Measurements from ENCODE around the gene HHIPL1.
A peak's percentile ranks its signal among the peaks of the same experiment; 100 is the strongest.

HHIPL1 gene

DNA sequence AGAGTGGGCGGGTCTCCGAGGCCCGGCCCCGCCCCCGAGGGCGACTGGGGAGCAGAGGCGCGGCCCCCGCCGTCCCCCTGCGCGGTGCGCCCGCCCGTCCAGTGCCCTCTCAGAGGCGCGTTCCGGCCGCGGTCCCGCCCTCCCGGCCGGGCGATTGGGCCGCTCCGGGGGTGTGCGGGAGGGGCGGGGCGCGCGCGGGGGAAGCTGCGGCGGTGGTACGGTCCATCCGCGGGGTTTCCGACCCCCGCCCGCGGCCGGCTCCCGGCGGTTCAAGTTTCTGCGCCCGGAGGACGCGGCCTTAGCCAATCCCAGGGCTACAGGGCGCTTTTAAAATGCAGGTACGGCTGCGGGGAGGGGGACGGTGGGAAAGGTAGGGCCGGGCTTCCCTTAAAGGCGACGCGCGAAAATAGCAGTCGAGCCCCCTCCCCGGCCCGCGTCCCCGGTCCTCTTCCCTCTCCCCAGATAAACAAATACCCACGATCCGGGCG is 40.6 kb upstream of the HHIPL1 start:
- Histone ChIP-seq H3K4me1 (ENCODE audit: low read length) (peaks cover 10% of the 10 kb centered on the region), H4K20me1 (ENCODE audit: insufficient read depth, low read length) (no peaks in the 10 kb centered on the region), H3K27me3 (ENCODE audit: low read depth, low read length) (no peaks in the 10 kb centered on the region), H3K9ac (ENCODE audit: low read length) (peak overlapping the region; percentile 97), H3K27ac (ENCODE audit: low read length) (peak overlapping the region; percentile 71), H2AFZ (ENCODE audit: low read depth, low read length) (0 out of 2 replicates have a peak overlapping the region, but pooled peaks have one; percentile 65), H3K79me2 (ENCODE audit: low read length) (no peaks in the 10 kb centered on the region), H3K9me3 (ENCODE audit: insufficient read depth, low read length) (no peaks in the 10 kb centered on the region), H3K4me3 (ENCODE audit: low read length) (peak overlapping the region; percentile 95), H3K36me3 (replicated peaks; ENCODE audit: low read depth, low read length) (no peaks in the 10 kb centered on the region), H3K4me2 (ENCODE audit: low read length) (peak overlapping the region; percentile 90)
- TF ChIP-seq EZH2phosphoT487 (IDR thresholded peaks at IDR 0.05; ENCODE audit: low read depth): no peak
- TF ChIP-seq, protein P1, sequence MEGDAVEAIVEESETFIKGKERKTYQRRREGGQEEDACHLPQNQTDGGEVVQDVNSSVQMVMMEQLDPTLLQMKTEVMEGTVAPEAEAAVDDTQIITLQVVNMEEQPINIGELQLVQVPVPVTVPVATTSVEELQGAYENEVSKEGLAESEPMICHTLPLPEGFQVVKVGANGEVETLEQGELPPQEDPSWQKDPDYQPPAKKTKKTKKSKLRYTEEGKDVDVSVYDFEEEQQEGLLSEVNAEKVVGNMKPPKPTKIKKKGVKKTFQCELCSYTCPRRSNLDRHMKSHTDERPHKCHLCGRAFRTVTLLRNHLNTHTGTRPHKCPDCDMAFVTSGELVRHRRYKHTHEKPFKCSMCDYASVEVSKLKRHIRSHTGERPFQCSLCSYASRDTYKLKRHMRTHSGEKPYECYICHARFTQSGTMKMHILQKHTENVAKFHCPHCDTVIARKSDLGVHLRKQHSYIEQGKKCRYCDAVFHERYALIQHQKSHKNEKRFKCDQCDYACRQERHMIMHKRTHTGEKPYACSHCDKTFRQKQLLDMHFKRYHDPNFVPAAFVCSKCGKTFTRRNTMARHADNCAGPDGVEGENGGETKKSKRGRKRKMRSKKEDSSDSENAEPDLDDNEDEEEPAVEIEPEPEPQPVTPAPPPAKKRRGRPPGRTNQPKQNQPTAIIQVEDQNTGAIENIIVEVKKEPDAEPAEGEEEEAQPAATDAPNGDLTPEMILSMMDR (IDR thresholded peaks at IDR 0.05; ENCODE audit: low read depth, low read length): no peak

DNA sequence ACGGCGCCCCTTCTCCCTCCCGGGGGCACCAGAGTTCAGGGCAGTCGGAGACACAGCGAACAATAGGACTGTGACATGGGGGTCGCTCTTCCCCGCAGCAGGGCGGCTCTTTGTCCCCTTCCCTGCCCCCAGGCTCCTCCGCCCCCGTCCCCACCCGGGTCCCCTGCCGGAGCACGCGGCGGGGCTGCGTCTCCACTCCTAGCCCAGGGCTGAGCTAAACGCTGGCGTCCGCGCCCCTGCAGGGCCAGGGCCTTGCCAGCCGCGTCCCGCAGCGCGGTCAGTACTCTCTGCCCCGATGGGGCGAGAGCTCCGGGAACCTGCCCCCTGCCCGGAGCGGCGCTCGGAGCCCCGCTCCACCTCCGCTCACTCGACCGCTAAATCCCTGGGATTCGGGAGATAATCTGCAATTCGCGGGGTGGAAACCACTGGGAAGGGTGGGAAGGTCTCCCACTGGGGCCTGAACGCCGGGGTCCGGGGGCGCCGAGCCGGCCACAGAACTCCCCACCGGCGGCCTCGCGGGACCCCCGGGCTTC is 40.1 kb upstream of the HHIPL1 start:
- Histone ChIP-seq H3K9ac (ENCODE audit: low read length) (peak overlapping the region; percentile 97), H3K27me3 (ENCODE audit: low read depth, low read length) (no peaks in the 10 kb centered on the region), H3K9me3 (ENCODE audit: insufficient read depth, low read length) (no peaks in the 10 kb centered on the region), H3K4me1 (ENCODE audit: low read length) (peaks cover 13% of the 10 kb centered on the region), H3K4me2 (ENCODE audit: low read length) (peak overlapping the region; percentile 90), H2AFZ (ENCODE audit: low read depth, low read length) (peak overlapping the region; percentile 65), H3K4me3 (ENCODE audit: low read length) (peak overlapping the region; percentile 95), H3K36me3 (replicated peaks; ENCODE audit: low read depth, low read length) (no peaks in the 10 kb centered on the region), H3K79me2 (ENCODE audit: low read length) (no peaks in the 10 kb centered on the region), H4K20me1 (ENCODE audit: insufficient read depth, low read length) (no peaks in the 10 kb centered on the region), H3K27ac (ENCODE audit: low read length) (peak overlapping the region; percentile 71)
- no peak for TF ChIP-seq EZH2phosphoT487 (IDR thresholded peaks at IDR 0.05; ENCODE audit: low read depth)
- TF ChIP-seq, protein P1 (IDR thresholded peaks at IDR 0.05; ENCODE audit: low read depth, low read length): no peak

DNA sequence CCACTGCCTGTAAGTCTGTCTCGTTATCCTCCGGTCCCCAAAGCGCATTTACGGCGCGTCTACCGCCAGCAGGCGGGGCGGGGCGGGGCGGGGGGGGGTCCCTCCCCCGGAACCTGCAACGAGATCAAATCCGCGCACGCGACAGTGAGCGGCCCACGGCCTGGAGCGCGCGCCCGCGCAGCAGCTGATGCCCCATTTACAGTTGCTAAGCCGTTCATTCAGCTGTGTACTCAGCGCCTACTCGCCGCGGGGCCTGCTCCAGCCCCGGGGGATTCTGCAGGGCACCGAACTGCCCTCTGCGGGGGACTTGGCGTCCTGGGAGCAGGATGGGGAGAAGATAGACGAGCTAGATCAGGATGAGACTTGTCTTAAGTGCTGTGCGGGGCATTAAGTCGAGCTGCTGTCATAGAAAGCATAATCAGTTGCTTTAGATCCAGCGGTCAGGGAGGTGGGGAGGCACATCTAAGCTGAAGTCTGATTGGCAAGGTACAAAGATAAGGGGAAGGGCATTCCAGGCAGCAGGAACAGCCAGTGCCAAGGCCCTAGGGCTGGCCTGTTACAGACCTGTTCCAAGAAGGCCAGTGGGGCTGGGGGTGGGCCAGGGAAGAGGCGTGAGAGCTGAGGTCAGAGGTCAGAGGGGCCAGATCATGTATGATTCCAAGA is 39.5 kb upstream of the HHIPL1 start:
- Histone ChIP-seq H3K4me2 (ENCODE audit: low read length) (peak overlapping the region; percentile 90), H3K79me2 (ENCODE audit: low read length) (no peaks in the 10 kb centered on the region), H3K27me3 (ENCODE audit: low read depth, low read length) (no peaks in the 10 kb centered on the region), H3K36me3 (replicated peaks; ENCODE audit: low read depth, low read length) (no peaks in the 10 kb centered on the region), H4K20me1 (ENCODE audit: insufficient read depth, low read length) (no peaks in the 10 kb centered on the region), H3K9ac (ENCODE audit: low read length) (peak overlapping the region; percentile 97), H3K9me3 (ENCODE audit: insufficient read depth, low read length) (no peaks in the 10 kb centered on the region), H3K27ac (ENCODE audit: low read length) (peak overlapping the region; percentile 71), H2AFZ (ENCODE audit: low read depth, low read length) (peak overlapping the region; percentile 65; the same call in 1 of the 2 replicates), H3K4me1 (ENCODE audit: low read length) (peaks cover 13% of the 10 kb centered on the region), H3K4me3 (ENCODE audit: low read length) (peak overlapping the region; percentile 95)
- TF ChIP-seq EZH2phosphoT487 (IDR thresholded peaks at IDR 0.05; ENCODE audit: low read depth): no peak
- TF ChIP-seq, protein P1 (IDR thresholded peaks at IDR 0.05; ENCODE audit: low read depth, low read length): no peak

DNA sequence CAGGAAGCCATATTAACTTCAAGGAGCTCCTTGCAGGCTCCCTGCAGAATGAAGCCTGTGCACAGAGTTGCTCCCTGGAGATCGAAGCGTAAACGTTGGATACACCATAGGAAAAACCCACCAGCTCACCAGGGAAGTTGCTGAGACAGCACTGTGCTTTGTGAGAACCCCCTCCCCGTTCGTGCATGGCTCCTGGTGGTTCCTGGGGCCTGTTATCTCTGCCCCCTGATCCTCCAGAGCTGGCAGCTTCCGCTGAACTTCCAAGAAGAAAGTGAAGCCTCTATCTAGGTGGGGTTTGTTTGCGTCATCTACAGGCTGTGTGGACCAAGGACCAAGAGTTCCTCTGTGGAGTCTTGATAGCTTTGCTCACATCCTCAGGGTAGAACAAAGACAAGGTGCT is 38.6 kb upstream of the HHIPL1 start:
- no peaks in the 10 kb centered on the region for H3K27me3 ChIP-seq (ENCODE audit: low read depth, low read length)
- H3K27ac ChIP-seq (ENCODE audit: low read length): no peak overlapping the region
- peak overlapping the region; percentile 90 for H3K4me2 ChIP-seq (ENCODE audit: low read length)
- TF ChIP-seq EZH2phosphoT487 (IDR thresholded peaks at IDR 0.05; ENCODE audit: low read depth): no peak
- TF ChIP-seq, protein P1 (IDR thresholded peaks at IDR 0.05; ENCODE audit: low read depth, low read length): no peak
- H3K9me3 ChIP-seq (ENCODE audit: insufficient read depth, low read length): no peaks in the 10 kb centered on the region
- H4K20me1 ChIP-seq (ENCODE audit: insufficient read depth, low read length): no peaks in the 10 kb centered on the region
- peak overlapping the region; percentile 95; the same call in 1 of the 2 replicates for H3K4me3 ChIP-seq (ENCODE audit: low read length)
- no peaks in the 10 kb centered on the region for H3K79me2 ChIP-seq (ENCODE audit: low read length)
- H3K4me1 ChIP-seq (ENCODE audit: low read length): peaks cover 13% of the 10 kb centered on the region
- H3K9ac ChIP-seq (ENCODE audit: low read length): no peak overlapping the region
- no peaks in the 10 kb centered on the region for H3K36me3 ChIP-seq (replicated peaks; ENCODE audit: low read depth, low read length)
- H2AFZ ChIP-seq (ENCODE audit: low read depth, low read length): no peak overlapping the region

Data from OCI-LY3 (cell line).